Keratinocyte (primary cell): ENCODE measurements around the gene TELO2. TPM values are rescaled to one million over a fixed set of nuclear protein-coding genes. Genes with fewer than 3 reads are reported as not detected.

Source experiments
- DNase-seq: peaks from one replicate; pipeline ENCODE4 v3.0.0-alpha.2; 2011; ENCODE audit warnings: low read depth, missing footprints, low spot score
- FAIRE-seq: peaks from 2 replicates; lab custom pipeline; 2011; peaks lifted over from hg19 to GRCh38; lab: Jason Lieb, UNC
- H2AFZ ChIP-seq: 2 replicates; pipeline ENCODE4 v1.6.0; 2012; ENCODE audit warnings: low read length, control low read depth, inconsistent platforms; ENCODE audit not compliant: control insufficient read depth
- H3K27ac ChIP-seq: 2 replicates; pipeline ENCODE4 v1.5.1; 2011; ENCODE audit warnings: low read length; ENCODE audit not compliant: control insufficient read depth, insufficient read depth
- H3K27me3 ChIP-seq: 3 replicates; pipeline ENCODE4 v1.6.0; 2011; ENCODE audit warnings: low read length; ENCODE audit not compliant: control insufficient read depth, insufficient read depth; ENCODE audit errors: extremely low read depth
- H3K36me3 ChIP-seq, 2 experiments: 2 replicates in 1 of 2; 3 replicates in 1 of 2; pipeline ENCODE4 v1.5.1; 2011; ENCODE audit warnings: low read length in 2 of 2, mild to moderate bottlenecking in 1 of 2; ENCODE audit not compliant: control insufficient read depth in 2 of 2, insufficient read depth in 2 of 2; ENCODE audit errors: extremely low read depth in 1 of 2
- H3K4me1 ChIP-seq: 3 replicates; pipeline ENCODE4 v1.5.1; 2011; ENCODE audit warnings: low read length; ENCODE audit not compliant: control insufficient read depth, insufficient read depth; ENCODE audit errors: extremely low read depth
- H3K4me2 ChIP-seq: 3 replicates; pipeline ENCODE4 v1.6.0; 2011; ENCODE audit warnings: low read depth, low read length; ENCODE audit not compliant: control insufficient read depth, insufficient read depth; ENCODE audit errors: extremely low read depth
- H3K4me3 ChIP-seq, 3 experiments: fragments of 200-600 bp in 1 of 3; sonication (generic) in 1 of 3; 2 replicates in 2 of 3; 3 replicates in 1 of 3; pipeline ENCODE4 v1.5.1; 2011 to 2016; ENCODE audit warnings: low read length in 3 of 3, mild to moderate bottlenecking in 3 of 3, control low read depth in 2 of 3, inconsistent platforms in 1 of 3, low read depth in 1 of 3, mixed read lengths in 1 of 3, mixed run types in 1 of 3, moderate library complexity in 1 of 3; ENCODE audit not compliant: control insufficient read depth in 2 of 3, insufficient read depth in 2 of 3; ENCODE audit errors: extremely low read depth in 1 of 3
- H3K79me2 ChIP-seq: 2 replicates; pipeline ENCODE4 v1.6.0; 2012; ENCODE audit warnings: low read length; ENCODE audit not compliant: control insufficient read depth, insufficient read depth
- H3K9ac ChIP-seq: 3 replicates; pipeline ENCODE4 v1.6.0; 2011; ENCODE audit warnings: low read length; ENCODE audit not compliant: control insufficient read depth, insufficient read depth; ENCODE audit errors: extremely low read depth
- H3K9me1 ChIP-seq: 3 replicates; pipeline ENCODE4 v1.6.0; 2011; ENCODE audit warnings: low read length; ENCODE audit not compliant: control insufficient read depth, insufficient read depth; ENCODE audit errors: extremely low read depth
- H3K9me3 ChIP-seq: 2 replicates; pipeline ENCODE4 v1.5.1; 2012; ENCODE audit warnings: low read depth, low read length; ENCODE audit not compliant: control insufficient read depth
- H4K20me1 ChIP-seq: 3 replicates; pipeline ENCODE4 v1.6.0; 2011; ENCODE audit warnings: low read length; ENCODE audit not compliant: control insufficient read depth, insufficient read depth; ENCODE audit errors: extremely low read depth
- EZH2 ChIP-seq: IDR thresholded peaks from one replicate; pipeline ENCODE4 v1.6.1; 2012; ENCODE audit warnings: inconsistent platforms, mild to moderate bottlenecking, low read length, moderate library complexity
- dilution Hi-C: fragments of 300-500 bp; cut with MboI; formaldehyde crosslinking; loops from one replicate; pipeline ENCODE4 v1.7.0; 2020; ENCODE audit warnings: low sequenced_read_pairs; ENCODE audit not compliant: extremely low pct_ligation_motif_present
- polyA plus RNA-seq, 5 experiments: library from polyadenylated mRNA; depleted of rRNA in 3 of 5; stranded (reverse) in 3 of 5; stranded (forward) in 1 of 5; unstranded in 1 of 5; fragments of >200 nt; gene quantifications; 1 replicate in 1 of 5; 2 replicates in 3 of 5; 3 replicates in 1 of 5; pipeline versions ENCODE4 v1.2.1 to v1.2.3, GENCODE V29; 2011 to 2012; ENCODE audit warnings: missing spikeins in 2 of 5, low read depth in 1 of 5, low replicate concordance in 1 of 5
- TF ChIP-seq, protein P1 (sequence below), 3 experiments: IDR thresholded peaks in 1 of 3; conservative IDR thresholded peaks in 1 of 3; optimal IDR thresholded peaks in 1 of 3; 2 replicates in 2 of 3; 3 replicates in 1 of 3; pipeline versions ENCODE3 to v1.5.1; 2011; ENCODE audit warnings: low read length in 3 of 3, mild to moderate bottlenecking in 3 of 3, moderate library complexity in 2 of 3, control low read depth in 1 of 3, inconsistent platforms in 1 of 3; ENCODE audit not compliant: insufficient read depth in 2 of 3; ENCODE audit errors: extremely low read depth in 1 of 3

TELO2 gene
- polyA plus RNA-seq, 1 donor (not counting 4 experiments of a cell fraction or from before 2014, with no cell fraction given), result 7.9 TPM

DNA sequence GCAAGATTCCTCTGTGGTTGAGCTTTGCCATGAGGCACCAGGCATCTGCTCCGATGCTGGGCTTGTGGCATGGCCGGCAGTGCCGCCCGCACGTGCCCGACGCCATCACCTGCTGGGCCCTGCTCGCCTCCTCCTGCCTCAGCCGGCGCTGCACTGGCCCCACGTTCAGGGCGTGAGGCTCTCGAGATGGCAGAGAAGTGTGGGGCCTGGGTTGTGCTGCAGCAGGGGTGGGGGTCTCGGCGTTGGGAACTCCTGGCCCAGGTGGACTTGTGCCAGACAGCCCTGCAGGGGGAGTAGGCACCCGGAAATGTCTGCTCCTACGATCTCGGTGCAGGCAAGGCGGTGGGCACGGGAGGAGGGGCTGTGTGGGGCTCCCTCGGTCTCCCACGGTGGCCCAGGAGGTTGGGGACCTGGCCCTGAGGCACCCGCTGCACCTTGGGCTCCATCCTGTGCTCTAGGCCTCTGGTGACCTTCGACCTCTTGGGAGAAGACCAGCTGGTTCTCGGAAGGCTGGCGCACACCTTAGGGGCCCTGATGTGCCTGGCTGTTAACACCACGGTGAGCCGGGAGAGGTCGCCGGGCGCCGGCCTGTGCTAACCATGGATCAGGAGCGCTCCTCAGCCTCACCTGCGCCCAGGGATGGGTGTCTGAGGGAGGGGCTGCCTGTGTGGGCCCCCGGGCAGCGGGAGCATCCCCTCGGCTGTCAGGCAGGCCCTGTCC lies 13.5 kb downstream of the TELO2 start:
- DNase-seq, result no peak

DNA sequence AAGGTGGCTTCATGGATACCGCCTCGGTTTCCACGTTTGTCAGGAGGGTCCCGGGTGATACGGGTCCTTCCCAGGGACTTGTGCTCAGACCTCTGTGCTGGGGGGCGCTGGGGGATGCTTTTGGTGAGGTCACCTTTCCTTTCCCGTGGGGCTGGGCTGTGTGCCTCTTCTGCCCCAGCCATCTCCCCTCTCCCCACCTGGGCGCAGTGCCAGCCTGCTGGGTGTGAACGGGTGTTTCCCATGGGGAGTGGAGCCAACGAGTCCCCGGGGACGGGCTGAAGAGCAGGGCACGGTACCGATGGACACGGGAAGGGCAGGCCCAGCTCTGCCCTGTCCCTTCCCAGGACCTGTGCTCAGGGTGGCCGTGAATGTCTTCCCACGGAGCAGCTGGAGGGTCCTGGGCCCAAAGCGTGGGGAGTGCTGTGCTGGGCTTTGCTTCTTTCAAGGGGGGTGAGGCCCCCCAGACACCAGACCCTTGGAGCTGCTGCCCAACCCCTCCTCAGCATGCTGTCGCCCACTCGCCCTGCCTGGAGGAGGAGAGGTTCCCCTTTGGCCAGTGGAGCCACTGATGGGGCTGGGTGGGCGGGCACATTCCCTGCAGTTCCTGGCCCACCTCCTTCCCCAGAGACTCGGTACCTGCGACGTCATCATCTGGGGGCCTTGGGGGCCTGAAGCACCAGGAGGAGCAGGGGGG lies 15.5 kb downstream of the TELO2 start:
- DNase-seq, result no peak
- no peak for FAIRE-seq
- no peak overlapping the region for H3K27ac ChIP-seq
- H3K4me2 ChIP-seq, result no peak overlapping the region
- TF ChIP-seq EZH2, result no peak
- TF ChIP-seq, protein P1, sequence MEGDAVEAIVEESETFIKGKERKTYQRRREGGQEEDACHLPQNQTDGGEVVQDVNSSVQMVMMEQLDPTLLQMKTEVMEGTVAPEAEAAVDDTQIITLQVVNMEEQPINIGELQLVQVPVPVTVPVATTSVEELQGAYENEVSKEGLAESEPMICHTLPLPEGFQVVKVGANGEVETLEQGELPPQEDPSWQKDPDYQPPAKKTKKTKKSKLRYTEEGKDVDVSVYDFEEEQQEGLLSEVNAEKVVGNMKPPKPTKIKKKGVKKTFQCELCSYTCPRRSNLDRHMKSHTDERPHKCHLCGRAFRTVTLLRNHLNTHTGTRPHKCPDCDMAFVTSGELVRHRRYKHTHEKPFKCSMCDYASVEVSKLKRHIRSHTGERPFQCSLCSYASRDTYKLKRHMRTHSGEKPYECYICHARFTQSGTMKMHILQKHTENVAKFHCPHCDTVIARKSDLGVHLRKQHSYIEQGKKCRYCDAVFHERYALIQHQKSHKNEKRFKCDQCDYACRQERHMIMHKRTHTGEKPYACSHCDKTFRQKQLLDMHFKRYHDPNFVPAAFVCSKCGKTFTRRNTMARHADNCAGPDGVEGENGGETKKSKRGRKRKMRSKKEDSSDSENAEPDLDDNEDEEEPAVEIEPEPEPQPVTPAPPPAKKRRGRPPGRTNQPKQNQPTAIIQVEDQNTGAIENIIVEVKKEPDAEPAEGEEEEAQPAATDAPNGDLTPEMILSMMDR (optimal IDR thresholded peaks at IDR 0.05 in 1 of 3, IDR thresholded peaks at IDR 0.05 in 1 of 3, conservative IDR thresholded peaks at IDR 0.05 in 1 of 3; ENCODE audit: extremely low read depth in 1 of 3, insufficient read depth in 2 of 3, low read length in 3 of 3), result no peak
- no peaks in the 10 kb centered on the region for H3K27me3 ChIP-seq
- no peaks in the 10 kb centered on the region for H3K79me2 ChIP-seq
- H3K9me3 ChIP-seq, result no peaks in the 10 kb centered on the region
- no peaks in the 10 kb centered on the region for H3K4me1 ChIP-seq
- H3K4me3 ChIP-seq, result no peak overlapping the region
- dilution Hi-C loops, result no loop called here
- H3K9ac ChIP-seq, result no peak overlapping the region
- H2AFZ ChIP-seq, result no peak overlapping the region
- peaks cover 0 to 8% of the 10 kb centered on the region in 2 experiments for H3K36me3 ChIP-seq
- H4K20me1 ChIP-seq, result no peaks in the 10 kb centered on the region
- no peaks in the 10 kb centered on the region for H3K9me1 ChIP-seq

More for the DNA sequence above, 13.5 kb downstream of the TELO2 start:
- Histone ChIP-seq H3K4me2 (no peak overlapping the region), H3K79me2 (no peaks in the 10 kb centered on the region), H3K27ac (no peak overlapping the region), H3K27me3 (no peaks in the 10 kb centered on the region), H4K20me1 (no peaks in the 10 kb centered on the region), H3K9me1 (no peaks in the 10 kb centered on the region), H2AFZ (no peak overlapping the region), H3K9me3 (no peaks in the 10 kb centered on the region), H3K4me1 (no peaks in the 10 kb centered on the region), H3K36me3 (peaks cover 7 to 12% of the 10 kb centered on the region in 2 experiments), H3K4me3 (no peak overlapping the region), H3K9ac (no peak overlapping the region)
- dilution Hi-C loops, result no loop called here
- no peak for FAIRE-seq
- TF ChIP-seq, protein P1 (optimal IDR thresholded peaks at IDR 0.05 in 1 of 3, IDR thresholded peaks at IDR 0.05 in 1 of 3, conservative IDR thresholded peaks at IDR 0.05 in 1 of 3; ENCODE audit: extremely low read depth in 1 of 3, insufficient read depth in 2 of 3, low read length in 3 of 3), result no peak
- TF ChIP-seq EZH2, result no peak
